ENCODE data around the gene LAMA2. TPM values are rescaled to one million over a fixed set of nuclear protein-coding genes. Genes with fewer than 3 reads are reported as not detected.

The LAMA2 gene
- total RNA-seq, 1 donor from 2014 or later, result 1.8 TPM

GRCh38 chr6:129360682-129360955, 477.7 kb downstream of the LAMA2 start:
- no peak for DNase-seq (ENCODE audit: low read depth, low spot score)

GRCh38 chr6:129364037-129364436, 481.1 kb downstream of the LAMA2 start:
- DNase-seq (ENCODE audit: low read depth, low spot score), result no peak

GRCh38 chr6:129364767-129365166, 481.8 kb downstream of the LAMA2 start:
- no peak for DNase-seq (ENCODE audit: low read depth, low spot score)

- DNase-seq (ENCODE audit: low read depth, low spot score), result no peak
Observed at GRCh38 chr6:129368076-129368475, 485.1 kb downstream of the LAMA2 start.

- DNase-seq (ENCODE audit: low read depth, low spot score), result no peak
Observed at GRCh38 chr6:129368970-129369369, 486.0 kb downstream of the LAMA2 start.

GRCh38 chr6:129369737-129370136, 486.8 kb downstream of the LAMA2 start:
- DNase-seq (ENCODE audit: low read depth, low spot score), result no peak

GRCh38 chr6:129370268-129370916, 487.5 kb downstream of the LAMA2 start:
- no peak for DNase-seq (ENCODE audit: low read depth, low spot score)

- DNase-seq (ENCODE audit: low read depth, low spot score), result no peak
Observed at GRCh38 chr6:129381885-129382284, 498.9 kb downstream of the LAMA2 start.

- no peak for DNase-seq (ENCODE audit: low read depth, low spot score)
Observed at GRCh38 chr6:129382916-129383315, 500.0 kb downstream of the LAMA2 start.

- DNase-seq (ENCODE audit: low read depth, low spot score), result no peak
Observed at GRCh38 chr6:129385117-129385516, 502.2 kb downstream of the LAMA2 start.

- no peak for DNase-seq (ENCODE audit: low read depth, low spot score)
Observed at GRCh38 chr6:129390900-129391299, 508.0 kb downstream of the LAMA2 start.

GRCh38 chr6:129393654-129394053, 510.7 kb downstream of the LAMA2 start:
- no peak for DNase-seq (ENCODE audit: low read depth, low spot score)

GRCh38 chr6:129398764-129399163, 515.8 kb downstream of the LAMA2 start:
- DNase-seq (ENCODE audit: low read depth, low spot score), result no peak

- DNase-seq (ENCODE audit: low read depth, low spot score), result no peak
Observed at GRCh38 chr6:129402244-129402643, 519.3 kb downstream of the LAMA2 start.

GRCh38 chr6:129411092-129411491, 528.2 kb downstream of the LAMA2 start:
- no peak for DNase-seq (ENCODE audit: low read depth, low spot score)

GRCh38 chr6:129416337-129416990, 533.5 kb downstream of the LAMA2 start:
- no peak for DNase-seq (ENCODE audit: low read depth, low spot score)

GRCh38 chr6:129417416-129418086, 534.6 kb downstream of the LAMA2 start:
- no peak for DNase-seq (ENCODE audit: low read depth, low spot score)

- DNase-seq (ENCODE audit: low read depth, low spot score), result no peak
Observed at GRCh38 chr6:129419324-129419723, 536.4 kb downstream of the LAMA2 start.

GRCh38 chr6:129426343-129426742, 543.4 kb downstream of the LAMA2 start:
- DNase-seq (ENCODE audit: low read depth, low spot score), result no peak

GRCh38 chr6:129429956-129430355, 547.0 kb downstream of the LAMA2 start:
- no peak for DNase-seq (ENCODE audit: low read depth, low spot score)

- DNase-seq (ENCODE audit: low read depth, low spot score), result no peak
Observed at GRCh38 chr6:129432738-129433137, 549.8 kb downstream of the LAMA2 start.

- no peak for DNase-seq (ENCODE audit: low read depth, low spot score)
Observed at GRCh38 chr6:129434091-129434490, 551.2 kb downstream of the LAMA2 start.

GRCh38 chr6:129440691-129441090, 557.8 kb downstream of the LAMA2 start:
- no peak for DNase-seq (ENCODE audit: low read depth, low spot score)
